Activated CD4-positive, CD25-positive, alpha-beta regulatory T cell treated with anti-CD3 and anti-CD28 coated beads, Interleukin-2, amount 50 U/mL, for 72 hours (primary cell): Measurements from ENCODE around the gene SPOCK2.
A peak's percentile ranks its signal among the peaks of the same experiment; 100 is the strongest.
"Not testable (repeated sequence)": the region's sequence is repeated elsewhere in the genome, so short reads cannot be mapped to it uniquely, and the experiment has no call there.

Experiments
- DNase-seq: peaks from one replicate; pipeline ENCODE4 v3.0.0; 2021

Gene SPOCK2, protein sequence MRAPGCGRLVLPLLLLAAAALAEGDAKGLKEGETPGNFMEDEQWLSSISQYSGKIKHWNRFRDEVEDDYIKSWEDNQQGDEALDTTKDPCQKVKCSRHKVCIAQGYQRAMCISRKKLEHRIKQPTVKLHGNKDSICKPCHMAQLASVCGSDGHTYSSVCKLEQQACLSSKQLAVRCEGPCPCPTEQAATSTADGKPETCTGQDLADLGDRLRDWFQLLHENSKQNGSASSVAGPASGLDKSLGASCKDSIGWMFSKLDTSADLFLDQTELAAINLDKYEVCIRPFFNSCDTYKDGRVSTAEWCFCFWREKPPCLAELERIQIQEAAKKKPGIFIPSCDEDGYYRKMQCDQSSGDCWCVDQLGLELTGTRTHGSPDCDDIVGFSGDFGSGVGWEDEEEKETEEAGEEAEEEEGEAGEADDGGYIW

GRCh38 chr10:72087969-72088888 lies at the start of gene SPOCK2:
Gene SPOCK2, minus strand, starts transcription at chr10:72088551. Its CDS starts 223 bp downstream, at chr10:72088328.
- DNase-seq: peak; percentile 70

GRCh38 chr10:72137583-72137982 lies 49.2 kb upstream of the SPOCK2 start:
- DNase-seq: no peak

GRCh38 chr10:72136225-72136624 lies 47.9 kb upstream of the SPOCK2 start:
- not testable (repeated sequence) for DNase-seq

DNA sequence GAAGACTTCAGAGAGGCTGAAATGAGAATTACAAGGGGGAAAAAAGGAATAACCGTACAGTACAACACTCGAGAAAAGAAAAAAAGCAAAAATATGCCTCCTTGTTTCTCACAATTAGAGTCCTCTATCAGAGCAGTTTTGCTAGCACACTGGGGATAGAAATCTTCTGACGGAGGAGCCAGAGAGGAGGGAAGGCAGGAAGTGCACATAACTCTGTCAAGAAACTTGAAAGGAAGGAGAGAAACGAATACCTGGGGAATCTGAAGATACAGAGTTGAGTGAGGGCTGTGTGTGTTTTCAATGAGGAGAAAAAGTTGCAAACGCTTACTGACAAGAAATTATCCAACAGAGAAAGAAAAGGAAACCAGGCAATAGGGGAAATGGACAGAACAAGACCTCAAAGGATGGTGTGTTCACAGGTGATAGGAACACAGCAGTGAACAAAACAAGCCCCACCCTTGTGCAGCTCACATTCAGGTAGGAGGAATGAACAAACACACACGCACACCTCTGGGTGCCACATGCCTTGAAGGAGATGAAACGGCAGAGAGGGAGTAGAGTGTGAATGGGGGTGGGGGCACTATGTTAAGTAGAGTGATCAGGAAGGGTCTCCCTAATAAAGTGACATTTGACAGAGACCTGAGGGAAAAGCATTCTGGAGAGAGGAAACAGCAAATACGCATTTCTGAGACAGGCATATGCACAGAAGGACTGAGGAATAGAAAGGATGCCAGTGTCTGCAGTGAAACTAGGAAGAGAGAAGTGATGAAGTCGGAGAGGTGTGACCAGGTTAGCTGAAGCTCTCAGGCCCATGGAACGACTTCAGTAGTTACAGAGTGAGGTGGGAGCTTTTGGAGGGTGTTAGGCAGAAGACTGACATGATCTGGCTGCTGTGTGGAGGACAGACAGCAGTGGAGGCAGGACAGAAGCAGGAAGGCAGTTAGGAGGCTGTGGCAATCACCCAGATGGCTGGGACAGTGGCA lies 46.7 kb upstream of the SPOCK2 start:
- no peak for DNase-seq

- no peak for DNase-seq
Measured at GRCh38 chr10:72133517-72133916, 45.2 kb upstream of the SPOCK2 start.

DNA sequence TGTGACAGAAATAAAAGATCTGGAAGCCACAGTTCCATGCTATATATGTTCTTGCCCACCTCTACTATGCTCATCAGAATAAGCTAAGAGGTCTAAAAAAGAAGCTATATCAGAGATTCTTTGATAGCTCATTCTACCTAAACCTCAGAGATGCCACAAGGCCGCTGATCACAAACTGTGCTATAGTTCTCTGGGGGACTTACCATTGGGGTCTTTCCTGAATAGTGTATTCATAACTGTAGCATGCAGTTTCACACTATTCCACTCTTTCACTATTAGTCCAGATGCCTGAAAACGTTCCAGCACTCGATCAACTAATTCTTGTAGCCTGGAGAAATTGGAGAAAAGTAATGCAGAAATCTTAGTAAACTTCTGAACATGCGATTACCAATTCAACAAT lies 44.5 kb upstream of the SPOCK2 start:
- no peak for DNase-seq

DNA sequence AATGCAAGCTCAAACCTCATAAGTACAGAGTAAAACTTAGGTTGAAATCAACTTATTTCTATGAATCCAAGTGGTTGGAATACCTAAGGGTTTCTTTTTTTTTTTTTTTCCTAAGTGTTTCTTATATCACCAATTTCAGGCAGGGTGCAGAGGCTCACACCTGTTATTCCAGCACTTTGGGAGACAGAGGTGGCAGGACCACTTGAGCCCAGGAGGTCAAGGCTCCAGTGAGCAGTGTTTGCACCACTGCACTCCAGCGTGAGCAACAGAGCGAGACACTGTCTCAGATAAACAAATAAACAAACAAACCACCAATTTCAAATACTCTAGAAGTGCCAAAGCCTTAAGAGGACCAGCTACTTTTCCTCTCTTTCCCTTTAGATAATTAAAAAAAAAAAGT lies 39.2 kb upstream of the SPOCK2 start:
- no peak for DNase-seq

- DNase-seq: no peak
Measured at GRCh38 chr10:72126872-72127232, 38.5 kb upstream of the SPOCK2 start.

GRCh38 chr10:72126184-72126871 lies 38.0 kb upstream of the SPOCK2 start:
- no peak for DNase-seq

GRCh38 chr10:72124989-72125388 lies 36.6 kb upstream of the SPOCK2 start:
- no peak for DNase-seq

GRCh38 chr10:72124381-72124780 lies 36.0 kb upstream of the SPOCK2 start:
- DNase-seq: no peak

DNA sequence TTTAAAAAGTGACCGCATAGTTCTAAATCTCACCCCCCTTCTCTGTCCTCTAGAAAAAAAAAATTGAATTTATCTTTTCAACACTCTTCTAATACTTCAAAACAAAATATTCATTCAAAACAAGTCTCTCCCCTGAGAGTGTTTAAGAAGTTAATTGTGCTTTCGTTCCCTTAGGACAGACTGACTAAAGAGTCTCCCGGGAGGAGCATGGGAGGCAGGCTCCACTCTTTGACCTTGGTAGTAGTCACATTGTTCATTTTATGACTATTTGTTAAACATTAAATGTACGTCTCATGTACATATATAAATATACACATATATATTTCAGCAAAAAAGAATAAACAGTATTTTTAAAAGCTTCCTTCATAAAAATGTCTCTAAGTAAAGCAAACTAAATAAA lies 35.3 kb upstream of the SPOCK2 start:
- DNase-seq: no peak

- DNase-seq: no peak
Measured at GRCh38 chr10:72122221-72122620, 33.9 kb upstream of the SPOCK2 start.

GRCh38 chr10:72121389-72121788 lies 33.0 kb upstream of the SPOCK2 start:
- no peak for DNase-seq

DNA sequence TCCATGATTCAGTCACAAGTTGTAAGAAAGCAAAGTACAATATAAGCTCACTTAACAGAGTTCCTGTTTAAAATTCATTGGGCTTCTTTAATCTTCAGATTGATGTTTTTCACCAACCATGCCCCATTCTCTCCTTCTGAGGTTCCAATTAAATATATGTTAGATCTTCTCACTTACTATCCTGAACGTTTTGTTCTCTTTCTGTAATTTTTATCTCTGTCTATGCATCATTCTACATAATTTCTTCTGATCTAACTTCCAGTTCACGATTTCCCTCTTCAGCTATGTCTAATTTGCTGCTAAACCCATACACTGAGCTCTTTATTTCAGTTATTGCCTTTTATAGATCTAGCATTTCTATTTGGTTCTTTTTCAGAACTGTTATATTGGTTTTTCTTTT lies 28.0 kb upstream of the SPOCK2 start:
- no peak for DNase-seq

DNA sequence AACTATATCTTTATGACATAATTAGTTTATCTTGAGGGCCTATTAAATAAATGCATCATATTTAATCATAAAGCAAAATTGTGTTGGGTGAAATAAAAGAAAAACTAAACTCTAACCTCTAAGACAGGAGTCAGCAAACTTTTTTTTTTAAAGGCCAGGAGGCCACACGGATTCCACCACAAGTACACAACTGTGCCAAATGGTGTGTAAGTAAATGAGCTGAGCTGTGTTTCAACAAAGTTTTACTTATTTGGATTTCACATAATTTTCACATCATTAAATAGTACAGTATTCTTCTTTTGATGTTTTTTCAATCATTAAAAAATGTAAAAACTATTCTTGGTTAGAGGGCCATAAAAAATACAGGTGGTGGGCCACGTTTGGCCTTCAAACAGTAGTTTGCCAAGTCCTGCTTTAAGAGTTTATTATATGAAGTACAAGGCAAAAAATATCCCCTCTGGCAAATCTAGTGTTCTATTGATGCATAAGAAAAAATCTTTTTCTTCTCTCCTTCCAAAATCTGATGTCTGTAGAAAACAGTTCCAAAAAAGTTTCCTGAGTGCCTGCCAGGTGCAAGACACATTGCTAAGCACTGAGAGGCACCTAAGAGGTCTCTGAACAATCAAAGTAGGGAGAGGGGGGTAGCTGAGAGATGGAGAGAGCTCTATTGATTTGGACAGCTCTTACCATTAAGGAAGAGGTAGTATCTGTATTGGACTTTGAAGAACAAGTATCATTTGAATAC lies 26.5 kb upstream of the SPOCK2 start:
- no peak for DNase-seq

DNA sequence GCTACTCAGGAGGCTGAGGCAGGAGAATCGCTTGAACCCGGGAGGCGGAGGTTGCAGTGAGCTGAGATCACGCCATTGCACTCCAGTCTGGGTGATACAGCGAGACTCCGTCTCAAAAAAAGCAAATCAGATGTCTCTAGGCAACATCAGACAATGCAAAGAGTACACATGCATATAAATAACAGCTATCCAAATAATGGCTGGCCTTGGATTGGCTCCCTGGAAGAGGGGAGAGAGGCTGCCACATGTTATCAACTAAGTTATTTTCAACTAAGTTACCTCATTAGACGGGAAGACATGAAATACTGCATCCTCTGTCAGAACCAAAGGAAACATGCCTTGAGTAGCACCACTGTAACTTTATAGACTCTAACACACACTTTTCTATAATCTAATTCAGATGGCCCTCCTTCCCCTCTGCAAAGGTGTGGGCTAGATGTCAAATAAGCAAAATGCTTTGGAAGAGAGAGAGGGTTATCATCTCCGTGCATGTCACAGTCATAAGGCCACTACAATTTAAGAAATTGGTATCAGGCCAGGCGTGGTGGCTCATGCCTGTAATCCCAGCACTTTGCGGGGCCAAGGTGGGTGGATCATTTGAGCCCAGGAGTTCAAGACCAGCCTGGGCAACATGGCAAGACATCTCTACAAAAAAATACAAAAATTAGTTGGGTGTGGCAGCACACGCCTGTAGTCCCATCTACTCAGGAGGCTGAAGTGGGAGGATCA lies 22.5 kb upstream of the SPOCK2 start:
- DNase-seq: no peak

DNA sequence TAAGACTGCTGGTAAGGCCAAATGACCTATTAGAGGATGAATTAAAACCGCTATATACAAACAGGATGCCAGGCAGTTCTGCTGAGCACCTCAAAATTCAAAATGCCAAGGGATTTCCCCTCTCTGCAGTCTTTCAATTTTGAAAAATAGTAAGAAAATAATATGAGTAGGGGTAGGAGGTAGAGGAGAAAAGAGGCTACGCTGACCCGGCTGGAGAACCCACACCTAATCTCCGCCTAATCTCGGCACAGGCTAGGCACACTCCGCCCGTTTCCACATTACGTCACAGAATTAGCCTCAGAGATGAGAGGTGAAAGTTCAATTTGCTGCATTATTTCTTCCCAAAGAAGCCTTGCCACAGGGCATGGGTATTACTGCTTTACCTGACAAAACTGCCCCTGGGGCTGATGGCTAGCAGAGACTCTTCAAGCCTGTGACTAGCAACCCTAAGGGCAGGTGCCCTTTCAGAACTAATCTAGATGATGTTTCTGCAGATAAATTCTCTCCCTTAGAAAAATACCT lies 21.3 kb upstream of the SPOCK2 start:
- no peak for DNase-seq

GRCh38 chr10:72108830-72109635 lies 20.7 kb upstream of the SPOCK2 start:
- DNase-seq: no peak

DNA sequence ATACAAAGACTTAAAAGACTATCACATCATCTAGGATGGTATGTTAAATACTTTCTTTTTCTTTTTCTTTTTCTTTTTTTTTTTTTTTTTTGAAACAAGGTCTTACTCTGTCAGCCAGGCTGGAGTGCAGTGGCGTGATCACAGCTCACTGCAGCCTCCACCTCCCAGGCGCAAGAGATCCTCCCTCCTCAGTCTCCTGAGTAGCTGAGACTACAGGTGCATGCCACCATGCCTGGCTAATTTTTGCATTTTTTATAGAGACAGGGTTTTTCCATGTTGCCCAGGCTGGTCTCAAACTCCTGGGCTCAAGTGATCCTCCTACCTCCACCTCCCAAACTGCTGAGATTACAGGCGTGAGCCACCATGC lies 19.6 kb upstream of the SPOCK2 start:
- DNase-seq: not testable (repeated sequence)
